Kidney capillary endothelial cell (primary cell): ENCODE data around the gene EXOG.
A peak's percentile ranks its signal among the peaks of the same experiment; 100 is the strongest.

Source experiments
- DNase-seq: peaks from one replicate; pipeline ENCODE4 v3.0.0-alpha.2; 2018; ENCODE audit warnings: low spot score

The EXOG gene

DNA sequence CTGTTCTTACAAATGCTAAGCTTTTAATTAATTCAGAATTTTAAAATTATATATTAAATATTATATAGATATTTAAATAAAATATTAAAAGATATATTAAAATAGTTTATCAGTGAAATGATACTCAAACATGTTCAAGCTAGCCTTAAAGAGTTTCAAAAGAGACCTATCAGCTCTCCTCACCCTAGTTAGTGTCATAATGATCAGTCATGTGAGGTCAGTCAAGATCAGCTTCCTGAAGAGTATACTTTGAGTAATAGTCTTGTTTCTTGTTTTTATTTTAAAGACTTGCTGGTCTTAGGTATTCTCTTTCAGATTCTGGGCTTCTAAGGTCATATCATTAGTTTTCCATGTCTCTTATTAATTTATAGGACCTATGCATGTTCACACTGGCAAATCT is 14.5 kb downstream of the EXOG start:
- DNase-seq = no peak

- no peak for DNase-seq
These were observed 15.4 kb downstream of the EXOG start for GRCh38 chr3:38511546-38511945.

- no peak for DNase-seq
These were observed 19.2 kb downstream of the EXOG start for GRCh38 chr3:38515367-38515766.

DNA sequence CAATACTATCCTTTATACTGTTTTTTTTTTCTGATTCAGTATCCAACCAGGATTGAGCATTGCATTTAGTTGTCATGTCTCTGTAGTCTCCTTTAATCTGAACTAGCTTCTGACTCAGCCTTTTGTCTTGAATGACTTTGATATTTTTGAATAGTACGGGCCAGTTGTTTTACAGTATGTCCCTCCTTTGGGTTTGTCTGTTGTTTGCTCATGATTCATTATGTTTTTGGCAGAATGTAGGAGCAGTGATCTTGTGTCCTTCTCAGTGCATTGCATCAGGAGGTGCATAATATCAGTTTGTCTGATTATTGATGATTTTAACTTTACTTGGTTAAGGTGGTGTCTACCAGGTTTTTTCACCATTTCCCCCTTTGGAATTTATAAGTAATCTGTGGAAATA is 20.5 kb downstream of the EXOG start:
- DNase-seq = peak; percentile 20

GRCh38 chr3:38519000-38519399 is 22.9 kb downstream of the EXOG start:
- no peak for DNase-seq

- DNase-seq = no peak
These were observed 23.5 kb downstream of the EXOG start for GRCh38 chr3:38519651-38520050.

DNA sequence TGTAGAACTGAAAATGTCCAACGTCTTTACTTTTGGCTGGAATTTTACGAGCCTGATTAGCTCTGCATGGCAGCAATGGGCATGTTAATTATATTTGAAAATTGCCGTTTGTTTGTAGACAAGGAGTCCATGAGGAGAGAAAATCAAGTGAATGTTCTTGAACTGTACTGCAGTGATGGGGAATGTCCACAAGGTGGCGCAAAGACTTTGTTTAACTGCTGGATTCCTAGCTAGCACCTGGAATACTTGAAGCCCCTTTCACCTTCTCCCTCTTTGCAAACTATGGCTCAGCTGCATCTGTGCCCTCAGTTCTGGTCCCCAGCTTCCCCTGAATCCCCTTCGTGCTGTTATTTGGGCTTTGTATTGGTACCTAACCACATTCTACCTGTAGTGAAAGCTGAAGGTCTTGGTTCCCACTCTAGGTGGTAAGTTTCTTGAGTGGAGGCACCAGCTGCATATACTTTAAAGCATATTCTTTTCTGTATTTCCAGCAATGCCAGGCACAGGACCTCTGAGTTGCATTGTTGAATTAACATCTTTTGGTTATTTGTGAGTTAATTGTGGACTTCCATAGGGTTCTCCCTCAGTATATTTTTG is 25.3 kb downstream of the EXOG start:
- DNase-seq = peak; percentile 63

GRCh38 chr3:38522002-38522401 is 25.9 kb downstream of the EXOG start:
- DNase-seq = no peak

- no peak for DNase-seq
These were observed 28.1 kb downstream of the EXOG start for GRCh38 chr3:38524141-38524739.

- DNase-seq = no peak
These were observed 30.7 kb downstream of the EXOG start for GRCh38 chr3:38526792-38527191.

DNA sequence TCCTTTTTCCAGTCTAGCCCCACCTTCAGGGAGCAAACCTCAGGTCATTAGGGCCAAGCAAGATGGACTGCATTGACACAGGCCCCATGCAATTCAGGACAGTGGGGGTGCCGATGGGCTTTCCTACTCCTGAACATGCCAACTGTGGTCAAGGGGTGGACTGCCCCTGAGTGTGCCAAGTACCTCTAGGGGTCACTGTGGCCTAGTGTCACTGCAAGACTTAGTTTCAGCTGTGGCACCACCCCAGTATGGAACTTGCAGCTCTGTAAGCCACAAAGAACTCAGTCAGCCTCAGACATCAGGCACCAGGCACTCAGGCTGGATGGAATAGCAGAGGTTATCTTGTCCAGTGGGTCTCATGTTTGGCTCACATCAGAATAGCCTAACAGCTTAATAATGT is 32.3 kb downstream of the EXOG start:
- no peak for DNase-seq

DNA sequence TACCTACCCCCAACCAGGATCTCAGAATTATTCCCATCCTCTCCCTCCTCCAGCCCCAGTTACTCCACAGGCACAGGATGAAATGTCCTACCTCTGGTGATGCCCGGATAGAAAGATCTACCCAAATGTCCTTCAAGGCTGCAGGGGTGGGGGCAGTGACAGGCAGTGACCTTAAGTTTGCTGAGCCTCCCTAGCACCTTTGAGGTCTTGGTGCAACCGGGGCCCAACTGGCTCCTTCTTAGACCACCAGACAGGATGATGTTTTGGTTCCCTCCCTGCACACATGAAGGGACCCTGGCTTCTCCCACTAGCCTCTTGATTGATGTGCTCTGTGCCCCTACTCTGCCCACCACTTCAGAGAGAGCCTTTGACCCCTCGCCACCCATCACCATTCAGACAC is 36.4 kb downstream of the EXOG start:
- no peak for DNase-seq

DNA sequence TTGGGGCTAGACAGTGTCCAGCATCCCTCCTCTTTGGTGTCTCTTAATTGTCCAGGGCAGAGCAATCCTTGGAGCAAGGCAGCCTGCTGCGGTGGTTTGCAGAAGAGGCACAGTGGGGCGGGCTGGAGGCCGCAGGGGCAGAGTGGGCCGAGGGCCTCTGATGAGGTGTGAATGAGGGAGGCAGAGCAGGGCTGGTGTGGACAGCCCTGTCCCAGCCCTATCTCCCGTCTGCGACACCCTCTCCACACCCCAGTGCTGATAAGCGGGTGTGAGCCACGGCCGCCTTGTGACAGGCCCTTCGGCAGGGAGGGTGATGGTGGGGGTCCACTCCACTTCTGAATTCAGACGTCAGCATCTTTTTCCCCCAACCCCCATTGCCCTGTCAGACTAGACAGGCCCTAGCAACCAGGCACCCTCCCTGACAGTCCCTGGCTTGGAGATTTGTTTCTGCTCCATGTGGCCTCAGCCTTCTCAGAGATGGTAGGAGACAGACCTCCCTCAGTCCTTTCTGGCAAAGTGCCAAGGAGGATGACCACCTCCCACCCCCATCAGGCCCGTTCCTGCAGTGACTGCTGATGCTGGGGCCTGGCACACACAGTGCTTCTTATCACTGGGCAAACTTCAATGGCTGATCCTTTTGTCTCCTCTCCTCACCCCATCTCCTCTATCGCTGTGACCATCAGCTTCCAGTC is 37.3 kb downstream of the EXOG start:
- no peak for DNase-seq

GRCh38 chr3:38534180-38534579 is 38.0 kb downstream of the EXOG start:
- no peak for DNase-seq

GRCh38 chr3:38534604-38535003 is 38.5 kb downstream of the EXOG start:
- DNase-seq = no peak

DNA sequence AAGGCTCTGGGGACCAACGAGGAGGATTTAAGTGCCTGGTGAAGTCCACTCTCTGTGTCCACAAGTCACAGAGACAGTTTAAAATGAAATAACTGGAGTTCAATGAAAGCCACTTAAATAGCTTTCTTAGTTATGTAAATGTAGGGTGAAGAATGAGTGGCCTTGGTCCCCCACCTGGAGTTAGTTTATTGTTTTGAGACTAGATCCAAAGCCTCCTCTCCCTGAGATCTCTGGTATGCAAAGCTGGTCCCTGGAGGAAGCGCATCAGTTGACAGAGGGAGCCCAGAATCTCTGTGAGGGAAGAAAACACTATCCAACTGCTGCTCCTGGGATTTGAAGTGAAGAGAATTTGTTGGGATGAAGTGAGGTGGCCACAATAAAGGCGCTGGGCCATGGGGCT is 40.5 kb downstream of the EXOG start:
- no peak for DNase-seq

DNA sequence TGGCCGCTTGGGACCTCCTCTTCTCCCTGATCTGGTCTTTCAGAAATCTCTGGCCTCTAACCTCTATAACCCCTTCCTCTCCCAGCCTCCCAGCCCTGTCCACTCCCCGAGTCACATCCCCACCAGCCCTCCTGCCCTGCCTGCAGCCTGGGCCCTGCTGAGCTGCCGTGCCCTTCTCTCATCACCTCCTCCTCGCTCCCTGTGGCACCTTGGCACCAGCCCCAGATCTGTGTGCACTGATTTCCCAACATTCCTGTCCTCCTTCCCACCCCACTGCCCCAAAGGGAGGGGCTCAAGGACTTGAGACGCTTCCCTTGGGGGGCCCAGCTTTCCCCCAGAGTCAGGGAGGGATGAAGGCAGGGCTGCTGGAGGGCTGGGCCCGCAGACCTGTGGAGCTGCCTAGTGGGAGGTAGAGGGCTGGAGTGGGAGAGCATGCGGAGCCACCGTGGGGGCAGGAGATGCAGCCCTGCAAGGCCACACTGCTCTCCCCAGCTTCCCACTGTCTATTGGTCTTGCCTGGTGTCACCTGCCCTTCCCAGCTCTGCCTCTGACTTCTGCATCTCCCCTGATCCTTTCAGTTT is 42.7 kb downstream of the EXOG start:
- no peak for DNase-seq

GRCh38 chr3:38541806-38542205 is 45.7 kb downstream of the EXOG start:
- no peak for DNase-seq

DNA sequence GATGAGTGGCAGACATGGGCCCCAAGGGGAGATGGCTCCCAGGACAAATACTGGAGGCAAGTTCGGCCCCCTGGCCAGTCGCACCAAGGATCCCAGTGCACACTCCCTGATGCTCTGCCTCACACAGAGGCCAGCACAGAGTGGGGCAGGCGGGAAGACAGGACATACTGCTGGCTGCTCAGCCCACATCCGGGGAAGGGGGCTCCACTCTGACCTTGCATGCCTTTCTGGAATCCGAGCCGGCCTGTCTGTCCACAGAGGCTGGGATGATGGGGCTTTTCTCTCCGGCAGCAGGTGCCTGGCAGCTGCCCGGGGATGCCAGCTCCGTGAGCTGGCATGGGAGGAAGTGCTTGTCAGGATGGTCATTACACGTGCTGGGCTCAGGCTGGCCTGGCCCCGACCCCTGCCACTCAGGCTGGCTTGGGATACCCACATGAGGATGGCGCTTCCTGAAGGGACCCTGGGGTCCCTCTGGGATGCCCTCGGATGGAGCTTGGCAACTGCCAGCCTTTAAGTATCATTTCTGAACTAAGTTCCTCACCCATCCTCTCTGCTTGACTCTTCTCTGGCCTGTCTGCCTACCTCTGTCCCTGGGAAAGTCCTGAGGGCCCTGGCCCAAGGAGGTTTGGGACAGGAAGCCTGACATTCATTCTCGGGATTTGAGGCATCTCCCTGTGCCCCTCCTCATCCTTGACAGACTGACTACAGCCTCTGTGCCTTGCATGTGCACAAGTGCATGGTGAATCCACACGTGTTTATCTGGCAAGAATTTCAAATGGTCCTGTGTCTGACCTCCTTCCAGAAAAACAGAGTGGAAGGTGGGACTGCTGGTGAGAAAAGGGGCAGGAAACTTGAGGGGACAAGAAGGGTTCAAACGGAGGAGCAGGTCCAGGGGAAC is 46.5 kb downstream of the EXOG start:
- DNase-seq = peak; percentile 28

- no peak for DNase-seq
These were observed 47.4 kb downstream of the EXOG start for GRCh38 chr3:38543586-38543985.

DNA sequence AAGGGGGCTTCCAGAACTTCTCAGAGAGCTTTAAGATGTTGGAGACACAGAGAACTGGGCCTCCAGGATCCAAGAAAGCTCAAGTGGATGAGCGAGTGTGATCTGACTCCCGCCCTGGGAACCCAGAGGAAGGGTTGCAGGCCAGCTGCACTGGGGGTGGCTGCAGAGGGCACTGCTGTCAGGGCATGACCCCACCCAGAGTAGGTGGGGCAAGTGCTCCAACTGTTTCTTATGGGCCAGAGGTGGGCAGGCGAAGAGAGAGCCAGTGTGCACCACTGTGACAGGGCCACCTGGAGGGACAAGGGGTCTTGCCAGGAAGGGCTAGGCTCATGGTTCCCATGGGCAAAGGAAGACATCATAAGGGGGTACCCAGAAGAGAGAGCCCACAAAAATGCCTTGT is 48.8 kb downstream of the EXOG start:
- DNase-seq = no peak

GRCh38 chr3:38545550-38545949 is 49.4 kb downstream of the EXOG start:
- DNase-seq = no peak
